ENCODE results near the gene CREB5.

The CREB5 gene

GRCh38 chr7:28490831-28491230, 78.5 kb downstream of the CREB5 start:
- Mint-ChIP-seq H3K4me1 (ENCODE audit: low read depth) (no peaks in the 10 kb centered on the region), H3K36me3 (ENCODE audit: low read depth) (no peaks in the 10 kb centered on the region), H3K27ac (no peak overlapping the region), H3K27me3 (peaks cover 19% of the 10 kb centered on the region), H3K9me3 (no peaks in the 10 kb centered on the region), H3K4me3 (no peak overlapping the region)

GRCh38 chr7:28493477-28493876, 81.2 kb downstream of the CREB5 start:
- no peak overlapping the region for H3K27ac Mint-ChIP-seq
- H3K4me1 Mint-ChIP-seq (ENCODE audit: low read depth): no peaks in the 10 kb centered on the region
- H3K36me3 Mint-ChIP-seq (ENCODE audit: low read depth): no peaks in the 10 kb centered on the region
- H3K4me3 Mint-ChIP-seq: no peak overlapping the region
- H3K9me3 Mint-ChIP-seq: no peaks in the 10 kb centered on the region
- H3K27me3 Mint-ChIP-seq: peaks cover 19% of the 10 kb centered on the region

- Mint-ChIP-seq H3K36me3 (ENCODE audit: low read depth) (no peaks in the 10 kb centered on the region), H3K27me3 (peaks cover 20% of the 10 kb centered on the region), H3K4me3 (no peak overlapping the region), H3K9me3 (no peaks in the 10 kb centered on the region), H3K4me1 (ENCODE audit: low read depth) (no peaks in the 10 kb centered on the region), H3K27ac (no peak overlapping the region)
Observed at GRCh38 chr7:28497009-28497408, 84.7 kb downstream of the CREB5 start.

GRCh38 chr7:28498636-28499035, 86.3 kb downstream of the CREB5 start:
- H3K4me3 Mint-ChIP-seq: no peak overlapping the region
- no peaks in the 10 kb centered on the region for H3K4me1 Mint-ChIP-seq (ENCODE audit: low read depth)
- H3K27ac Mint-ChIP-seq: no peak overlapping the region
- no peaks in the 10 kb centered on the region for H3K9me3 Mint-ChIP-seq
- H3K36me3 Mint-ChIP-seq (ENCODE audit: low read depth): no peaks in the 10 kb centered on the region
- peaks cover 18% of the 10 kb centered on the region for H3K27me3 Mint-ChIP-seq

- no peaks in the 10 kb centered on the region for H3K9me3 Mint-ChIP-seq
- peaks cover 11% of the 10 kb centered on the region for H3K27me3 Mint-ChIP-seq
- no peaks in the 10 kb centered on the region for H3K4me1 Mint-ChIP-seq (ENCODE audit: low read depth)
- no peak overlapping the region for H3K4me3 Mint-ChIP-seq
- H3K36me3 Mint-ChIP-seq (ENCODE audit: low read depth): no peaks in the 10 kb centered on the region
- no peak overlapping the region for H3K27ac Mint-ChIP-seq
Observed at GRCh38 chr7:28500138-28500537, 87.8 kb downstream of the CREB5 start.

GRCh38 chr7:28502408-28502807, 90.1 kb downstream of the CREB5 start:
- Mint-ChIP-seq H3K4me3 (no peak overlapping the region), H3K27me3 (peaks cover 18% of the 10 kb centered on the region)

GRCh38 chr7:28503396-28503795, 91.1 kb downstream of the CREB5 start:
- Mint-ChIP-seq H3K4me3 (no peak overlapping the region), H3K4me1 (ENCODE audit: low read depth) (no peaks in the 10 kb centered on the region), H3K27ac (no peak overlapping the region), H3K9me3 (no peaks in the 10 kb centered on the region), H3K27me3 (peaks cover 19% of the 10 kb centered on the region), H3K36me3 (ENCODE audit: low read depth) (no peaks in the 10 kb centered on the region)

More at GRCh38 chr7:28502408-28502807, 90.1 kb downstream of the CREB5 start:
- Mint-ChIP-seq H3K27ac (no peak overlapping the region), H3K36me3 (ENCODE audit: low read depth) (no peaks in the 10 kb centered on the region), H3K4me1 (ENCODE audit: low read depth) (no peaks in the 10 kb centered on the region), H3K9me3 (no peaks in the 10 kb centered on the region)

- no peak overlapping the region for H3K27ac Mint-ChIP-seq
- no peaks in the 10 kb centered on the region for H3K36me3 Mint-ChIP-seq (ENCODE audit: low read depth)
- H3K27me3 Mint-ChIP-seq: peaks cover 18% of the 10 kb centered on the region
- no peak overlapping the region for H3K4me3 Mint-ChIP-seq
- peaks cover 7% of the 10 kb centered on the region for H3K4me1 Mint-ChIP-seq (ENCODE audit: low read depth)
- no peaks in the 10 kb centered on the region for H3K9me3 Mint-ChIP-seq
Observed at GRCh38 chr7:28505014-28505413, 92.7 kb downstream of the CREB5 start.

- no peak overlapping the region for H3K4me3 Mint-ChIP-seq
- no peaks in the 10 kb centered on the region for H3K9me3 Mint-ChIP-seq
- H3K27me3 Mint-ChIP-seq: peaks cover 16% of the 10 kb centered on the region
- no peak overlapping the region for H3K27ac Mint-ChIP-seq
- H3K36me3 Mint-ChIP-seq (ENCODE audit: low read depth): no peaks in the 10 kb centered on the region
- H3K4me1 Mint-ChIP-seq (ENCODE audit: low read depth): peaks cover 10% of the 10 kb centered on the region
Observed at GRCh38 chr7:28505867-28506266, 93.5 kb downstream of the CREB5 start.

GRCh38 chr7:28507525-28508282, 95.4 kb downstream of the CREB5 start:
- no peaks in the 10 kb centered on the region for H3K9me3 Mint-ChIP-seq
- H3K27me3 Mint-ChIP-seq: peaks cover 21% of the 10 kb centered on the region
- no peak overlapping the region for H3K4me3 Mint-ChIP-seq
- H3K4me1 Mint-ChIP-seq (ENCODE audit: low read depth): peaks cover 10% of the 10 kb centered on the region
- H3K36me3 Mint-ChIP-seq (ENCODE audit: low read depth): no peaks in the 10 kb centered on the region
- no peak overlapping the region for H3K27ac Mint-ChIP-seq

- H3K4me1 Mint-ChIP-seq (ENCODE audit: low read depth): peaks cover 10% of the 10 kb centered on the region
- H3K27ac Mint-ChIP-seq: no peak overlapping the region
- peaks cover 21% of the 10 kb centered on the region for H3K27me3 Mint-ChIP-seq
- no peaks in the 10 kb centered on the region for H3K36me3 Mint-ChIP-seq (ENCODE audit: low read depth)
- no peaks in the 10 kb centered on the region for H3K9me3 Mint-ChIP-seq
- no peak overlapping the region for H3K4me3 Mint-ChIP-seq
Observed at GRCh38 chr7:28509251-28510025, 97.1 kb downstream of the CREB5 start.

GRCh38 chr7:28510026-28510369, 97.7 kb downstream of the CREB5 start:
- Mint-ChIP-seq H3K4me1 (ENCODE audit: low read depth) (peaks cover 10% of the 10 kb centered on the region), H3K36me3 (ENCODE audit: low read depth) (no peaks in the 10 kb centered on the region), H3K27ac (no peak overlapping the region), H3K27me3 (peaks cover 21% of the 10 kb centered on the region), H3K9me3 (no peaks in the 10 kb centered on the region), H3K4me3 (no peak overlapping the region)

- no peak overlapping the region for H3K4me3 Mint-ChIP-seq
- no peaks in the 10 kb centered on the region for H3K36me3 Mint-ChIP-seq (ENCODE audit: low read depth)
- H3K27me3 Mint-ChIP-seq: peaks cover 12% of the 10 kb centered on the region
- H3K9me3 Mint-ChIP-seq: no peaks in the 10 kb centered on the region
- peaks cover 10% of the 10 kb centered on the region for H3K4me1 Mint-ChIP-seq (ENCODE audit: low read depth)
- H3K27ac Mint-ChIP-seq: no peak overlapping the region
Observed at GRCh38 chr7:28512668-28513440, 100.5 kb downstream of the CREB5 start.

- H3K4me1 Mint-ChIP-seq (ENCODE audit: low read depth): no peaks in the 10 kb centered on the region
- no peak overlapping the region for H3K4me3 Mint-ChIP-seq
- H3K27me3 Mint-ChIP-seq: peaks cover 4% of the 10 kb centered on the region
- no peak overlapping the region for H3K27ac Mint-ChIP-seq
- no peaks in the 10 kb centered on the region for H3K9me3 Mint-ChIP-seq
- H3K36me3 Mint-ChIP-seq (ENCODE audit: low read depth): no peaks in the 10 kb centered on the region
Observed at GRCh38 chr7:28516390-28517172, 104.3 kb downstream of the CREB5 start.

Measured in stimulated activated naive CD8-positive, alpha-beta T cell treated with anti-CD3 and anti-CD28 coated beads, Interleukin-15, Interleukin-2, amounts not matched to agents 100 ng/mL and 50 ng/mL, for 24 hours (primary cell).